NCI-H82 treated with DMSO at 0.1 percent for 48 hours (cell line): ENCODE results near the gene ANAPC13.
A peak's percentile ranks its signal among the peaks of the same experiment; 100 is the strongest.

ENCODE experiments used
- DNase-seq: peaks from one replicate; lab custom pipeline; 2025; ENCODE audit not compliant: unreplicated experiment; lab: John Stamatoyannopoulos, UW

Gene ANAPC13, protein sequence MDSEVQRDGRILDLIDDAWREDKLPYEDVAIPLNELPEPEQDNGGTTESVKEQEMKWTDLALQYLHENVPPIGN

DNA sequence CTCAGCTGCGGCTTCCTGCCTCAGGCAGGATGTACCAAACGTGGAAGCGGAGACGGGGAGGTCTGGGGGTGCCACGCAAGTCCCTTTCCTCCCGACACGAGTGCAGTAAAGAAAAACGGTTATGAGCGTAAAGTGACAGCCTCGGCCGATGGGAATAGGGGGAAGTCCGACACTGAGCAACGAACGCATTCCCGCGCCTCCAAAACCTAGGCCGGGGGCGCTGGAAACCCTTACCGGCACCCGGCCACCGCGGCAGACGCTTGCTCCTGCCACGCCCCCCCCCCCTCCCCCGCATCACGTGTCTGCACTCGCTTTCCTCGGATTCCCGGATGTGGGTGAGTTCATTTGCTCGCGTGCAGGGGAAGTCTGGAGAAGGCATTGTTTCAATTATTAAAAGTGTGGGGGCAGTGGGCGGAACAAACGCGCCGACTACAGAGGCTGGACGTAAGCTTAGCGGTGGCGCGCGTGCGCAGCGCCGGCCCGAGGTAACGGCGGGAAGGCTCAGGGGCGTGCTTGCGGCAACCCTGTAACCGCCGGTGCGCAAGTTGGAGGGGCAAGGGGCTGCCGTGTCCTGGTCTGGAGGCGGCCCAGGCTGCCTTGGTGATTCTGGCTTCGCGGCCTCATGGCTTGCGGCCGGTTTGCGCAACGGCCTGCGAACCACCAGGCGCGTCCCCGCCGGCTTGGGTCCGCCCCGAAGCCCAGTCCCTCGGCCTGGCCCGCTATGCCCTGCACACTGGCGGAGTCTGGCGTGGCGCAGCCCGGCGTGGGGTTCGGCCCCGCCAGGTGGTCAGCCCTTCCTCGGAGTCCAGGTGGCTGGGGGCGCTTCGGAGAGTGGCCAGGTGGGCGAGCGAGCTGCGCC lies at the start of gene ANAPC13, which contains the start of gene CEP63:
Gene ANAPC13, minus strand, starts transcription at position 268 of the 859 bp plus-strand sequence. CDS start 3,081 bp downstream, outside the sequence.
Gene CEP63, plus strand, starts transcription at position 340 of the 859 bp plus-strand sequence. CDS start 9,264 bp downstream, outside the sequence.
- DNase-seq, result peak; percentile 97

DNA sequence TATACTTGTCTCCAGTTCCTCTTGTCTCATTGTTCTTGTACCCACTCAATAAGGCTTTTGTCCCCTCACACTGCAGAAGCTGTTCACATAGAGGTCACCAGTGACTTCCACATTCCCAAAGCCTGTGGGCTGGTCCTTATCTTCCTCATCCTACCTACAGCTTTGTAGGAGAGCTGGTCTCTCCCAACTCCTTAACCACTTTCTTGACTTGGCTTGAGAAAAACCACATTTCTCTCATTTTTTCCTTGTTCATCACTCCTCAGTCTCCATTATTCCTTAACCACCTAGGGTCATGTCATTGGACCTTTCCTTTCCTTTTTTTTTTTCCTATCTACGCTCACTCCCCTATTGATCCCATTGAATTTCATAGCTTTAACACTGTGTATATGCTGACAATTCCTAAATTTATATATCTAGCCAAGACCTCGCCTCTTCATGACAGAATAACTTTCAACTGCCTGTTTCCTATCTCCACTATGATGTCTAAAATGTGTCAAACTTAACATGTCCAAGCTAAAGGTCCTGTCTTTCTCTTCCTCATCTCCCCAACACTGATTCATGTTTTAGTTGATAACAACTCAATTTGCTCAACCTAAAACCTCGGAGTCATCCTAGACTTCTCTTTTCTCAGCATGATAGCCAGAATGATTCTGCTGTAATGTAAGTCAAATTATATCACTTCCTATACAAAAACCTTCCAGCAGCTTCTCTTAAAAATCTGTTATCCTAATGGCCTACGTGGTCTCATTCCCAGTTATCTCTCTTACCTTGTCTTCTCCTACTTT lies 49.6 kb upstream of the ANAPC13 start:
- no peak for DNase-seq

DNA sequence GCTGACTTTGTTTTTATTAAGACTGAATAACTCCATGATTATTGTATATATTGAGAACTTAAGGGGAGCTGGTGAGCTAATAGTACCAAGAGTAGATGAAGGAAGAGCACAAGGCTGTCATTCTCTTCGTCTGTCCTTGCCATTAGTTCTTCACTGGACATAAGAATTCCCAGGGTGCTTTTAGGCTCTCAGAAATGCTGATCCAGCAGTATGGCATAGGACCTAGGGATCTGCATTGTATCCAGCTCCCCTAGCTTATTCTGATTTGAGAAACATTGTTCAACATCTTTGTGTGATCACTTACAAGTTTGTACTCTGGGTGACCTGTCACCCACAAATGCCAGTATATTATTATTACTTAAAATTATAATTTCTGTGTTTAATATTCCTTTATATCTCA lies 47.7 kb upstream of the ANAPC13 start:
- DNase-seq, result no peak

DNA sequence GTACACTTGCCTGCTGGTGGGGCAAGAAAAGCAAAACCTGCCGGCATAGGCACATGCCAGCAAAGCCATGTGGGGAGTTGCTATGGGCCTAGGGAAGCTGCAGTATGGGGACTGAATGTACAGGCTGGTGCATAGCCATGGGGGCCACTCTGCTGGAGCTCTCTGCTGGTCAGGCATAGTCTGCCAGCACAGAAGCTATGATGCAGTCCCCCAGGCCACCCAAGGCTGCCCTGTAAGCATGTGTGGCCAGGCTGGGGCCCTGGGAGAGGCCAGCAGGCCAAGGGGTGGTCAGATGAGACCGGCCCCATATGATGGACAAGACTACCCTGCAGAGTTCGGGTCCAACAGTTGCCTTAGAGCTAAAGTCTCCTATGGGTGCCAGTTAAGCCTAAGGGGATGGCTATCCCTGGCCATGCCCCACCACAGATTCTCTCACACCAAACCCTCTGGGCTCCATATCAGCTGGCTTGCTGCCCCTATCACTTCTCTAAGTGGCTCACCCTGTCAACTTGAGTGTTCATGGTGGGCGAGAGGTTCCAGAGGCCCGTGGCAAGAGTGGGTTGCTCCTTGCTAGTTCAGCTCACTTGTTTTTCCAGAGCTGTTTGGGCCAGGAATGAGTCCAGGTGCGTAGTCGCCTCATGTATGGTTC lies 41.9 kb upstream of the ANAPC13 start:
- no peak for DNase-seq

DNA sequence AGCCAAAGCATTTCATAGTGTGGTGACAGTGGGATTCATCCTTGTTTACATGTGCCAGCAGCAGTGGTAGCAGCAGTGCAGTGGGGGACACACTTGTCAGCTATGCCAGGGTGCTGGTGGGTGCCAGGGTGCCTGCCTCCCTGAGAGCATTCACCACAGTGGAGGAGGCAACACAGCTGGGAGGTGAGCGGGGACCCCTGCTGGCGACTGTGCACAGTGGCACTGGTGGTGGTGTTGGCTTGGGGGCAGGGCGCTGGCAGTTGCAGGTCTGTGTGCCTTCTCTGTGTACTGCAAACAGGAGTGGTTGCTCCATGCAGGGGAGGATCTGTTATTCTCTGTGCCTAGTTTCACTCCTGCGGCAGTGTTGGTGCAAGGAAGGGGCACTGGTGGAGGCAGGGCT lies 41.3 kb upstream of the ANAPC13 start:
- no peak for DNase-seq

DNA sequence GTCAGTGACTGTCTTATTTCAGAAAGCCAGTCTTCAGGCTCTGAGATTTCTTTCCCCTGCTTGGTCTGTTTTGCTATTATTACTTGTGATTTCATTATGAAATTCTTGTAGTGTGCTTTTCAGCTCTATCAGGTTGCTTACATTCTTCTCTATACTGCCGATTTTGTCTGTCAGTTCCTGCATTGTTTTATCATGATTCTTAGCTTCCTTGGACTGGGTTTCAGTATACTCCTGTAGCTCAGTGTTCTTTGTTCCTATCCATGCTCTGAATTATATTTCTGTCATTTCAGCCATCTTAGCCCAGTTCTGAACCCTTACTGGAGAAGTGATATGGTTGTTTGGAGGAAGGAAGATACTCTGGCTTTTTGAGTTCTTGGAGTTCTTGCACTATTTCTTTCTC lies 40.5 kb upstream of the ANAPC13 start:
- no peak for DNase-seq

DNA sequence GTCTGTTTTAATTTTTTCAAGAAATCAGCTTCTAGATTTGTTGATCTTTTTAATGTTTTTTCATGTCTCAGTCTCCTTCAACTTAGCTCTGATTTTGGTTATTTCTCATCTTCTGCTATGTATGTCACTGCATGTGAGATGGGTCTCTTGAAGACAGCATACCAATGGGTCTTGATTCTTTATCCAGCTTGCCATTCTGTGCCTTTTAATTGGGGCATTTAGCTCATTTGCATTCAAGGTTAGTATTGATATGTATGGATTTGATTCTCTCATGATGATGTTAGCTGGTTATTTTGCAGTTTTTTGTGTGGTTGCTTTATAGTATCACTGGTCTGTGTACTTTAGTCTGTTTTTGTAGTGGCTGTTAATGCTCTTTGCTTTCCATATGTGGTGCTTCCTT lies 39.5 kb upstream of the ANAPC13 start:
- DNase-seq, result no peak

DNA sequence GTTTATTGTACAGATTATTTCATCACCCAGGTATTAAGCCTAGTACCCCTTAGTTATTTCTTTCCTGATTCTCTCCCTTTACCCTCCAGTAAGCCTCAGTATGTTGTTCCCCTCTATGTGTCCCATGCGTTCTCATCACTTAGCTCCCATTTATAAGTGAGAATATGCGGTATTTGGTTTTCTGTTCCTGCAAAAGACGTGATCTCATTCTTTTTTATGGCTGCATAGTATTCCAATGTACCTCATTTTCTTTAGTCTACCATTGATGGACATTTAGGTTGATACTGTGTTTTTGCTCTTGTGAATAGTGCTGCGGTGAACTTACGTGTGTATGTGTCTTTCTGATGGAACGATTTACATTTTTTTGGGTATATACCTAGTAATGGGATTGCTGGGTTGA lies 36.8 kb upstream of the ANAPC13 start:
- DNase-seq, result no peak

DNA sequence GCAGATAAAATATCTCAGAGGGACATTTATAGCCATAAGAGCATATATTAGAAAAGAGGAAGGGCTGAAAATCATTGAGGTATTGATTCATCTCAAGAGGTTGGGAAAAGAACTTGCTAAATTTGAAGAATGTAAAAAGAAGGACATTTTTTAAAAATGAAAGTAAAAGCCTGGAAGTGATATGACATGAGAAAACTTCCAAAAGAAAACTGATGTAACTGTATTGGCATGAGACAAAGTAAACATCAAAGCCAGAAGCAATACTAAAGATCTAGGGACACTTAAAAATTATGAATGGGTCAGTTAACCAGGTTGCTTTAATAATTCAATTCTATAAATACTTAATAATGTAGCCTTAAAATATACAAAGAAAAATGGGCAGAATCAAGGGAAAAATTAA lies 32.0 kb upstream of the ANAPC13 start:
- DNase-seq, result no peak

DNA sequence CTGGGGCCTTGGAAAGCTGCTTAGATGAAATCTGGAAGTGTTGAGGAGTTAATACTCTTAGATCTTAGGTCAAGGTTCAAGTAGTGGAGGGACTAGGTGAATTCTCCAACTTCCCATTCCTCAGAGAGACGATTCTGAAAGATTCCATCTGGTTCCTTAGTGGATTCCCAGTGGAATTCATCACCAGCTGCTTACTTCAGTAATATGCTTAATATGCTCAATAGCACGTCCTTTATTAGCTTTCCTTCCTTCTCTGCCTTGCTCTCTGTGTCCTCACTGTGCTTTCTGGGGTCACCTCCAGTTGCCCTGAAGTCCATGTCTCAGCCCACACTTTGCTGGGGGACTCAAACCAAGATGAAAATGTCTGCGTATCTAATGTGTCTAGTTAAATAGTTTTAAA lies 31.1 kb upstream of the ANAPC13 start:
- DNase-seq, result peak; percentile 92

DNA sequence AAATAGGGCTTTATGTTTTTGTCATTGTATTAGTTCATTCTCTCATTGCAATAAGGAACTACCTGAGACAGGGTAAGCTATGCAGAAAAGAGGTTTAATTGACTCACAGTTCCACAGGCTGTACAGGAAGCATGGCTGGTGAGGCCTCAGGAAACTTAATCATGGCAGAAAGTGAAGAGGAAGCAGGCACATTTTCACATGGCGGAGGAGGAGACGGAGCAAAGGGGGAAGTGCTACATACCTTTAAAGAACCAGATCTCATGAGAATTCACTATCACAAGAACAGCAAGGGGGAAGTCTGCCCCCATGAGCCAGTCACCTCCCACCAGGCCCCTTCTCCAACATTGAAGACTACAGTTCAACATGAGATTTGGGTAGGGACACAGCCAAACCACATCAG lies 25.7 kb upstream of the ANAPC13 start:
- no peak for DNase-seq

DNA sequence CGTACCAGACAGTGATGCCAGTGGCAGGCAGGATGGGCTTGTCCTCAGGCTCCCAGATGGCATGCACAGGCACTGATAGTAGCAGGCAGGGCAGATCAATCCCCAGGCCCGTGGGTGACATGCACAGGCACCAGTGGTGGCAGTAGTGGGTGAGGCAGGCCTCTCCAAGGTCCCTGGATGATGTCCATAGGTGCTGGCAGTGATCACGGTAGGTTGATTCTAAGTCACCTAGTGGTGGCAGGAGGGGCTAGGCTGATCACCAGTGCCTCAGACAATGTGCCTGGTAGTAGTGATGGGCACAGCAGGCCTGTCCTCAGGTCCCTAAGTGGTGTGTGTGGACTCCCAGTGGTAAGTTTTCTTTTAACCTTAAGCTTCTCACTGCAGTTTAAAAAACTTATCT lies 19.7 kb upstream of the ANAPC13 start:
- DNase-seq, result no peak

DNA sequence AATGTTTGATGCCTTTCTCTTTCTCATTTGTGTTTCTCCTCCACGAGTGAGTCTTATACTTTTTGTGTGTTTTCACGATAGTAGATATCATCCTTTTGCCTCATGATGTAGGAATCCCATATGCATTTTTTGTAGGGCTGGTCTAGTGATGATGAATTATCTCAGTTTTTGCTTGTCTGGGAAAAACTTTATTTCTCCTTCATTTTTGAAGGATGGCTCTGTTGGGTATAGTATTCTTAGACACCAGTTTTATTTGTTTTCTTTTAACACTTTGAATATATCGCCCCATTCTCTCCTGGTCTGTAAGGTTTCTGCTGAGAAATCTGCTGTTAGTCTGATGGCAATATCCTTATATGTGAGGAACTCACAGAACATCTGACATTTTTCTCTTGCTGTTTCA lies 18.3 kb upstream of the ANAPC13 start:
- DNase-seq, result no peak

DNA sequence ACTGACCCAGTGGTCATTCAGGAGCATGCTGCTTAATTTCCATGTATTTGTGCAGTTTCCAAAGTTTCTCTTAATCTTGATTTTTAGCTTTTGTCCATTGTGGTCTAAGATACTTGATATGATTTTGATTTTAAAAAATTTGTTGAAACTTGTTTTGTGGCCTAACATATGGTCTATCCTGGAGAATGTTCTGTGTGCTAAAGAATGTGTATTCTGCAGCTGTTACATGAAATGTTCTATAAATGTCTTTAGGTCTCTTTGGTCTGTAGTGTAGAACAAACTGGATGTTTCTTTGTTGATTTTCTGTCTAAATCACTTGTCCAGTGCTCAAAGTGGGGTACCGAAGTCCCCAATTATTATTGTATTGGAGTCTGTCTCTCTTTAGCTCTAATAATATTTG lies 17.5 kb upstream of the ANAPC13 start:
- no peak for DNase-seq

DNA sequence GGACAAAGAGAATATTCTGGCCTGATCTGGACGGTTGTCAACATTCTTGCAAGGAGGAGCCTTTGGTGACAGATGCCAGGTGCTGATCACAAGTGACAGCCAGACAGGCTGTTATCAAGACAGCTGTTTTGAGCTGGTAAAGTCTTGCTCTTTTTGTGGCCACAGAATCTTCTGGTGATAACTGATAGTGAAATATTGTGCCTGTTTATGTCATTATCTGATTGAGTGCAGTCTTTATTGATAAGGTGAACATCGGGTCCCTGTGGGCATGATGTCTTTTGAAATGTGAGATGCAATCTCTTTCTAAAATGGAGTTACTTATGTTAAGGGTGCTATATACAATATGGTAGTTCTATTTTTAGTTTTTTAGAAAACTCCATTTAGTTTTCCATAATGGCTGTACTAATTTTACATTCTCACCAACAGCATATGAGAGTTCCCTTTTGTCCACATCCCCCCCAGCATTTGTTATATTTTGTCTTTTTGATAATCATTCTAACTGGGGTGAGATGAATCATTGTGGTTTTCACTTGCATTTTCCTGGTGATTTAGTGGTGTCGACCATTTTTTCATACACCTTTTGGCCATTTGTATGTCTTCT lies 10.8 kb upstream of the ANAPC13 start:
- DNase-seq, result no peak

DNA sequence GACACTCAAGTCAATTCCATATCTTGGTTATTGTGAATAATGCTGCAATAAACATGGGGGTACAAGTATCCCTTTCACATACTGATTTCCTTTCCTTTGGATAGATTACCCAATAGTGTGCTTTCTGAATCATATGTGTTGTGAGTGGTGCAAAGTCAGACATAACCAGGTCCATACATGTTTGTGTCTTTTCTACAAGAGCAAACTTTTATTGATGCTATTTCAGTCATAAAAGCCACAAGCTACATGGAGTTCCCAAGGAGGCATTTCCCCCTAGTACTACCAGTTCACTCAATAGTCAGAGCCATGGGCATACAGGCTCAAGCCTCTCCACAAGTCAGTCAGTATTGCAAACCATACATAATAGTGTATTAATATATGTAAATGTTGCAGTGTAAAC lies 10.2 kb upstream of the ANAPC13 start:
- DNase-seq, result no peak

DNA sequence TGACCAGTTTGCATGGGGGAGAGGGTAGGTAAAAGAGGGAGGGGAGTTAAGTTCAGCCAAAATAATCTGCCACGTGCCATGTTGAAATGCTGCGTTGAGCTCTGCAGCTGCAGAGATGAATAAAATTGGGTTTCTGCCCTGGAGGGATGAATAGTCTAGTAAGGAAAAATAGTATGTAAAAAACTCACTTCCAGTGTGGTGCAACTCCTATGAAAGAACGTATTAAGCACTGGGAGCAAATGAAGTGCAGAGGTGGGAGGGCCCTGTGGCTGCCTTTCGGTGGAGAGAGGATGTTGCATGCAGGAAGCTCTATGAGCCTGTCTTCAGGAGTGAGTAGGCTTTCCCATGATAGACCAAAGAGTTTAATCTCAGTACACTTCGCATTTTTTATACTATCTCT lies 8.7 kb upstream of the ANAPC13 start:
- DNase-seq, result no peak

DNA sequence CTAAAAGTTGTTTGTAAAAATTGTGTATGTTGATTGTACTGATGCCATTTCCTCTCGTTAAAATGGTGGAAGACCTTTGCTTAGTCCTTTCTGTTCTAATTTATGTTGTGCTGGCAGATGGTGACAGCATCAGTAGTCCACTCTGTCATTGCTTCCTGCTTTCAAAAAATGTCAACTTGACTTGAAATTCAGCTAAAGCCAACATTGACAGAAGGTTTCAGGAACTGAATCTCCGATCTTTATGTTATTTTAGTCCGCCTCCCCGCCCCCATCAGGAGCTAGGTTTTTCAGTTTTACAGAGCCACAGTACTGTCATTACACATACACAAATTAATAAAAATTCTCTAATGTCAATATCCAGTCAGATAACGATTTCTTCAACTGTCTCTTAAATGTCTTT lies 1.6 kb upstream of the ANAPC13 start:
- no peak for DNase-seq

DNA sequence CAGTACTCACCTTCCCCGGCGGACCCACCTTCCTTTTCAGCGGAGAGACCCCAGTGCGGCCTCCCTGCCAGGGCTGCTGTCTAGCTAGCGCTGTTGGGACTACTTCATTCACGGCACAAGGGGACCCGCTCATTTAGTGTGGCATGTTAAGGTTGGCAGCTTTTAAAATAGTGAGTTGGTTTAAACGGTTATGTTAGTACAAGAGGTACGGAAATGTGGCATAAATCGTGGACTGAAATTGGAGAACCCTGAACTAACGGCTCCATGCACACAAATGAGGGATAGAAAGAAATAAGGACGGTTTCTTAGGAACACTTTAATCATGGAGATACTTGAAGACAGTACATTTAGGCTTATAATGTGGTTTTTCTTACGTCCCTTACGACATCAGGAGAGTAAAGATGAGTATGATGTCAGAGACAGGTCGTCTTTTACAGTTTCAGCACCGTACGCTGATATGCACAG lies 824 bp upstream of the ANAPC13 start:
- no peak for DNase-seq

DNA sequence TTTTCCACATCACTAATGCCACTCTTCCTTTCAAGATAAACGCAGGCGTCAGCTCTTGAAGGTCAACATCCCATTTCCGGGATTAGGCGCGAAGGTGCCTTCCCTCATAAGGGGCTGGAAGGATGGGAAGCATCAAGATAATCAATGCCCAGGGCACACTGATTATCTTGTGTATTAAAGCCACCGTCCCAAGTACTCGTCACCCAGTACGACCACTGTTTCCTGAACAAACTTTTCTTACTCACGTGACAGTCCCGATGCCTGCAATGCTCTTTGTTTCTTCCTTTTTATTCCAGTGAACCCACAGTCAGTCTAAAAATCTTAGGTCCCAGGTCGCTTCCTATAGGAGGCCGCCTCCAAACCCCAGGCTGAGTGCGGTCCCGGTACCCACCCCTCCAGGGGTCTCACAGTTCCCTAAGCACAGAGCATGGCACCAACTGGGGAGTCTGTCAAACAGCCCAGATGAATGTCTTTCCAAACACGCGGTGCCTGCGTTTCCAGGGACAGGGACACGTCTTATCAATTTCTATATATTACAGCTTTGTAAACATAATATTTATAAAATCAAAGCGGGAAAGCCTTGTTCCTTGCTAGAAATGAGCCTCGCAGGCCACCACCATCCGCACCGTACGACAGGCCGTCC lies 589 bp downstream of the ANAPC13 start:
- no peak for DNase-seq
